SK-N-SH (cell line): ENCODE data around the gene NTM. TPM values are rescaled to one million over a fixed set of nuclear protein-coding genes. Genes with fewer than 3 reads are reported as not detected.
"Not testable (repeated sequence)": the region's sequence is repeated elsewhere in the genome, so short reads cannot be mapped to it uniquely, and the experiment has no call there.

Source experiments
- CTCF ChIA-PET: fragments of 300-600, 350-600 bp; formaldehyde crosslinking; extraction: SDS; loops from one replicate; lab custom pipeline; 2021; lab: Yijun Ruan, JAX
- POLR2A ChIA-PET: fragments of 350-600 bp; sonication (Branson Sonifier 250); formaldehyde crosslinking; extraction: SDS; loops from one replicate; lab custom pipeline; 2020; ENCODE audit warnings: antibody characterized with exemption, inconsistent platforms; lab: Yijun Ruan, JAX
- DNase-seq: peaks from one replicate; pipeline ENCODE4 v3.0.0; 2012
- H2AFZ ChIP-seq: fragments of 200-600 bp; sonication (generic); 2 replicates; pipeline ENCODE4 v1.8.1; 2016; ENCODE audit warnings: antibody characterized with exemption, mild to moderate bottlenecking, low read depth
- H3F3A ChIP-seq: fragments of 200-600 bp; sonication (generic); replicated peaks from 2 replicates; pipeline ENCODE3; 2016; ENCODE audit warnings: antibody characterized with exemption, mild to moderate bottlenecking; ENCODE audit not compliant: insufficient read depth
- H3K27ac ChIP-seq, 2 experiments: fragments of 200-500 bp in 1 of 2; fragments of 200-600 bp in 1 of 2; sonication (Bioruptor generic) in 1 of 2; sonication (generic), shearing (Covaris generic) in 1 of 2; 2 replicates each; pipeline versions ENCODE4 v1.5.1 to v1.6.1; 2014 to 2016; ENCODE audit warnings: low read depth in 2 of 2, inconsistent platforms in 1 of 2, low read length in 1 of 2, mild to moderate bottlenecking in 1 of 2, mixed read lengths in 1 of 2
- H3K27me3 ChIP-seq: fragments of 200-600 bp; sonication (generic), shearing (Covaris generic); 2 replicates; pipeline ENCODE4 v1.6.1; 2016; ENCODE audit warnings: mixed run types; ENCODE audit not compliant: insufficient read depth
- H3K36me3 ChIP-seq, 2 experiments: fragments of 200-500 bp in 1 of 2; fragments of 200-600 bp in 1 of 2; sonication (Bioruptor generic) in 1 of 2; sonication (generic) in 1 of 2; replicated peaks in 1 of 2; 2 replicates each; pipeline versions ENCODE3 to v1.5.1; 2014 to 2016; ENCODE audit warnings: low read length in 1 of 2, mild to moderate bottlenecking in 1 of 2; ENCODE audit not compliant: insufficient read depth in 2 of 2, control insufficient read depth in 1 of 2
- H3K4me1 ChIP-seq, 2 experiments: fragments of 200-500 bp in 1 of 2; fragments of 200-600 bp in 1 of 2; sonication (Bioruptor generic) in 1 of 2; sonication (generic), shearing (Covaris generic) in 1 of 2; 2 replicates each; pipeline versions ENCODE4 v1.5.1 to v1.6.1; 2014 to 2016; ENCODE audit warnings: low read depth in 1 of 2, low read length in 1 of 2, mixed run types in 1 of 2; ENCODE audit not compliant: insufficient read depth in 2 of 2, control insufficient read depth in 1 of 2
- H3K4me2 ChIP-seq: fragments of 200-600 bp; sonication (generic), shearing (Covaris generic); 2 replicates; pipeline ENCODE4 v1.6.1; 2017; ENCODE audit warnings: mixed run types
- H3K4me3 ChIP-seq, 2 experiments: fragments of 200-500 bp in 1 of 2; fragments of 200-600 bp in 1 of 2; sonication (Bioruptor generic) in 1 of 2; sonication (generic), shearing (Covaris generic) in 1 of 2; 2 replicates each; pipeline versions ENCODE4 v1.5.1 to v1.8.1; 2014 to 2016; ENCODE audit warnings: low read depth in 2 of 2, inconsistent platforms in 1 of 2, low read length in 1 of 2, mild to moderate bottlenecking in 1 of 2, mixed read lengths in 1 of 2, moderate library complexity in 1 of 2
- H3K79me2 ChIP-seq: fragments of 200-600 bp; sonication (generic); 2 replicates; pipeline ENCODE4 v1.8.1; 2017; ENCODE audit warnings: mild to moderate bottlenecking; ENCODE audit not compliant: insufficient read depth
- H3K9ac ChIP-seq: fragments of 200-600 bp; sonication (generic); 2 replicates; pipeline ENCODE4 v1.6.1; 2017; ENCODE audit warnings: mixed run types
- H3K9me2 ChIP-seq: fragments of 200-600 bp; sonication (generic); 2 replicates; pipeline ENCODE4 v1.6.1; 2017; ENCODE audit warnings: mixed run types
- H3K9me3 ChIP-seq: fragments of 200-600 bp; sonication (generic); 2 replicates; pipeline ENCODE4 v1.6.1; 2017; ENCODE audit warnings: mixed run types, mild to moderate bottlenecking, moderate library complexity
- H4K20me1 ChIP-seq: fragments of 200-600 bp; sonication (generic); 2 replicates; pipeline ENCODE4 v1.6.1; 2017; ENCODE audit warnings: mild to moderate bottlenecking, mixed run types; ENCODE audit not compliant: insufficient read depth
- EZH2phosphoT487 ChIP-seq: fragments of 200-600 bp; sonication (generic); IDR thresholded peaks from 2 replicates; pipeline ENCODE4 v1.6.1; 2017; ENCODE audit warnings: low read depth, mixed run types, mild to moderate bottlenecking, antibody characterized with exemption, moderate library complexity, borderline replicate concordance
- FOXM1 ChIP-seq: IDR thresholded peaks from 2 replicates; pipeline ENCODE4 v1.4.0; 2012; ENCODE audit warnings: low read depth, mild to moderate bottlenecking
- GATA2 ChIP-seq: sonication (generic); formaldehyde crosslinking; IDR thresholded peaks from 2 replicates; pipeline ENCODE4 v1.5.0; 2020; ENCODE audit warnings: mild to moderate bottlenecking, missing genetic modification reagents
- IRF3 ChIP-seq: fragments of 150-350 bp; IDR thresholded peaks from 2 replicates; pipeline ENCODE4 v1.6.1; 2016; ENCODE audit warnings: mild to moderate bottlenecking, low read depth, low read length
- JUND ChIP-seq: IDR thresholded peaks from 2 replicates; pipeline ENCODE4 v1.4.0; 2012
- MXI1 ChIP-seq: IDR thresholded peaks from 2 replicates; pipeline ENCODE4 v1.6.1; 2012; ENCODE audit warnings: mild to moderate bottlenecking, low read depth, low read length, improper control_type of control experiment
- NFIC ChIP-seq: IDR thresholded peaks from 2 replicates; pipeline ENCODE4 v1.4.0; 2012; ENCODE audit warnings: borderline replicate concordance
- REST ChIP-seq: IDR thresholded peaks from 2 replicates; pipeline ENCODE4 v1.6.1; 2012; ENCODE audit warnings: mild to moderate bottlenecking, low read depth, low read length, moderate library complexity
- SIN3A ChIP-seq: IDR thresholded peaks from 2 replicates; pipeline ENCODE4 v1.6.1; 2012; ENCODE audit warnings: low read depth, mild to moderate bottlenecking, low read length, moderate library complexity, borderline replicate concordance
- TEAD4 ChIP-seq: IDR thresholded peaks from 2 replicates; pipeline ENCODE4 v1.4.0; 2012; ENCODE audit warnings: mild to moderate bottlenecking, borderline replicate concordance; ENCODE audit not compliant: insufficient read depth
- YY1 ChIP-seq: IDR thresholded peaks from 2 replicates; pipeline ENCODE4 v1.4.0; 2012; ENCODE audit warnings: low read depth, mild to moderate bottlenecking
- WGBS: methylation state at CpG from one replicate; pipeline ENCODE4 v1.1.6; 2017; ENCODE audit warnings: low lambda C conversion rate; 5-methylcytosine and 5-hydroxymethylcytosine counted together
- polyA plus RNA-seq, 3 experiments: library from polyadenylated mRNA; depleted of rRNA; stranded (reverse); fragments of >200 nt; gene quantifications; 2 replicates each; pipeline ENCODE4 v1.2.3, GENCODE V29; 2012

NTM gene
- polyA plus RNA-seq, 1 of the 3 experiments (the other 2 are of a cell fraction) = 20.0 TPM

GRCh38 chr11:131495423-131495822 is 125.0 kb downstream of the NTM start:
- Histone ChIP-seq H3K4me1 (no peaks in the 10 kb centered on the region; a peak in 1 of 4 replicates), H2AFZ (no peak overlapping the region), H3K79me2 (no peaks in the 10 kb centered on the region), H3K4me2 (no peak overlapping the region), H3K9me2 (no peaks in the 10 kb centered on the region), H3K9ac (no peak overlapping the region), H3K4me3 (no peak overlapping the region), H3K9me3 (no peaks in the 10 kb centered on the region), H3K27ac (no peak overlapping the region), H3K36me3 (no peaks in the 10 kb centered on the region), H4K20me1 (no peaks in the 10 kb centered on the region), H3F3A (no peaks in the 10 kb centered on the region), H3K27me3 (no peaks in the 10 kb centered on the region)
- CTCF ChIA-PET = interaction anchor here (1.1 to 1.3 kb wide), 2 partner anchors 9 to 430 kb away, joined by 3 to 5 read pairs; no protein-coding TSS in a partner anchor
- POLR2A ChIA-PET = no interaction called here
- 26% methylated on average over 6 of the region's 6 CpGs for WGBS
- TF ChIP-seq NFIC = no peak
- no peak for TF ChIP-seq SIN3A
- no peak for TF ChIP-seq EZH2phosphoT487
- no peak for TF ChIP-seq JUND
- no peak for TF ChIP-seq IRF3
- TF ChIP-seq YY1 = no peak
- TF ChIP-seq GATA2 = no peak
- no peak for TF ChIP-seq TEAD4
- DNase-seq = no peak

- H3K9me3 ChIP-seq, H3F3A ChIP-seq, H4K20me1 ChIP-seq, H3K9ac ChIP-seq, H3K9me2 ChIP-seq, H3K4me2 ChIP-seq, H3K36me3 ChIP-seq, POLR2A ChIA-PET, H3K27me3 ChIP-seq, H3K4me1 ChIP-seq, H3K27ac ChIP-seq, H3K79me2 ChIP-seq, H2AFZ ChIP-seq, DNase-seq, H3K4me3 ChIP-seq: not testable (repeated sequence)
- 34% methylated on average over 5 of the region's 5 CpGs for WGBS
- CTCF ChIA-PET = interaction anchor here (1.0 kb wide), 1 partner anchor 434 kb away, joined by 3 read pairs; no protein-coding TSS in a partner anchor
Observed at GRCh38 chr11:131497686-131498085, 127.3 kb downstream of the NTM start.

GRCh38 chr11:131498631-131499160 is 128.3 kb downstream of the NTM start:
- no peaks in the 10 kb centered on the region for H3K79me2 ChIP-seq
- POLR2A ChIA-PET = no interaction called here
- H3K4me2 ChIP-seq = no peak overlapping the region
- H3K27ac ChIP-seq = no peak overlapping the region
- no peaks in the 10 kb centered on the region for H3K27me3 ChIP-seq
- H3K4me1 ChIP-seq = no peaks in the 10 kb centered on the region; a peak in 1 of 4 replicates
- H3K9ac ChIP-seq = no peak overlapping the region
- WGBS = 33% methylated on average over 7 of the region's 7 CpGs
- H3K9me3 ChIP-seq = no peaks in the 10 kb centered on the region
- H3K36me3 ChIP-seq = no peaks in the 10 kb centered on the region
- no peak overlapping the region for H2AFZ ChIP-seq
- H4K20me1 ChIP-seq = no peaks in the 10 kb centered on the region
- H3K4me3 ChIP-seq = no peak overlapping the region
- H3F3A ChIP-seq = no peaks in the 10 kb centered on the region
- no peak for DNase-seq
- no peaks in the 10 kb centered on the region for H3K9me2 ChIP-seq
- TF ChIP-seq MXI1 (no peak), FOXM1 (no peak), REST (no peak), YY1 (no peak)
- CTCF ChIA-PET = interaction anchor here (1.0 kb wide), 1 partner anchor 435 kb away, joined by 3 read pairs; no protein-coding TSS in a partner anchor
